GM18858 (cell line): Measurements from ENCODE around the gene DRD4.

Source experiments
- ATAC-seq: cut with Tn5 transposase; IDR thresholded peaks from one replicate; pipeline ENCODE4 v1.9.1; 2021; ENCODE audit not compliant: unreplicated experiment

Gene DRD4

GRCh38 chr11:636511-637332 is at the start of gene DRD4:
Gene DRD4 (plus strand): TSS chr11:637269. CDS start chr11:637305, 36 bp downstream.
- ATAC-seq, result no peak

- no peak for ATAC-seq
Measured at GRCh38 chr11:587546-587945, 49.5 kb upstream of the DRD4 start.

GRCh38 chr11:587978-588380 is 49.1 kb upstream of the DRD4 start:
- ATAC-seq, result no peak

GRCh38 chr11:589798-590197 is 47.3 kb upstream of the DRD4 start:
- ATAC-seq, result no peak

GRCh38 chr11:590997-591396 is 46.1 kb upstream of the DRD4 start:
- ATAC-seq, result no peak

GRCh38 chr11:592501-592900 is 44.6 kb upstream of the DRD4 start:
- no peak for ATAC-seq

GRCh38 chr11:592918-593317 is 44.2 kb upstream of the DRD4 start:
- ATAC-seq, result no peak

- no peak for ATAC-seq
Measured at GRCh38 chr11:593347-593746, 43.7 kb upstream of the DRD4 start.

- no peak for ATAC-seq
Measured at GRCh38 chr11:595400-595799, 41.7 kb upstream of the DRD4 start.

GRCh38 chr11:596374-596773 is 40.7 kb upstream of the DRD4 start:
- no peak for ATAC-seq

- no peak for ATAC-seq
Measured at GRCh38 chr11:597166-597725, 39.8 kb upstream of the DRD4 start.

GRCh38 chr11:598005-598680 is 38.9 kb upstream of the DRD4 start:
- no peak for ATAC-seq

GRCh38 chr11:601573-602245 is 35.4 kb upstream of the DRD4 start:
- no peak for ATAC-seq

- ATAC-seq, result no peak
Measured at GRCh38 chr11:603154-603553, 33.9 kb upstream of the DRD4 start.

- ATAC-seq, result no peak
Measured at GRCh38 chr11:605286-606129, 31.6 kb upstream of the DRD4 start.

GRCh38 chr11:606245-606644 is 30.8 kb upstream of the DRD4 start:
- no peak for ATAC-seq

GRCh38 chr11:607020-607780 is 29.9 kb upstream of the DRD4 start:
- ATAC-seq, result no peak

GRCh38 chr11:607971-608659 is 29.0 kb upstream of the DRD4 start:
- no peak for ATAC-seq

- no peak for ATAC-seq
Measured at GRCh38 chr11:608791-609251, 28.2 kb upstream of the DRD4 start.
